HG03520 (cell line): ENCODE results near the gene P4HB.

Source experiments
- ATAC-seq: cut with Tn5 transposase; IDR thresholded peaks from one replicate; pipeline ENCODE4 v1.9.1; 2021; ENCODE audit warnings: mild to moderate bottlenecking, moderate library complexity; ENCODE audit not compliant: unreplicated experiment

P4HB gene

DNA sequence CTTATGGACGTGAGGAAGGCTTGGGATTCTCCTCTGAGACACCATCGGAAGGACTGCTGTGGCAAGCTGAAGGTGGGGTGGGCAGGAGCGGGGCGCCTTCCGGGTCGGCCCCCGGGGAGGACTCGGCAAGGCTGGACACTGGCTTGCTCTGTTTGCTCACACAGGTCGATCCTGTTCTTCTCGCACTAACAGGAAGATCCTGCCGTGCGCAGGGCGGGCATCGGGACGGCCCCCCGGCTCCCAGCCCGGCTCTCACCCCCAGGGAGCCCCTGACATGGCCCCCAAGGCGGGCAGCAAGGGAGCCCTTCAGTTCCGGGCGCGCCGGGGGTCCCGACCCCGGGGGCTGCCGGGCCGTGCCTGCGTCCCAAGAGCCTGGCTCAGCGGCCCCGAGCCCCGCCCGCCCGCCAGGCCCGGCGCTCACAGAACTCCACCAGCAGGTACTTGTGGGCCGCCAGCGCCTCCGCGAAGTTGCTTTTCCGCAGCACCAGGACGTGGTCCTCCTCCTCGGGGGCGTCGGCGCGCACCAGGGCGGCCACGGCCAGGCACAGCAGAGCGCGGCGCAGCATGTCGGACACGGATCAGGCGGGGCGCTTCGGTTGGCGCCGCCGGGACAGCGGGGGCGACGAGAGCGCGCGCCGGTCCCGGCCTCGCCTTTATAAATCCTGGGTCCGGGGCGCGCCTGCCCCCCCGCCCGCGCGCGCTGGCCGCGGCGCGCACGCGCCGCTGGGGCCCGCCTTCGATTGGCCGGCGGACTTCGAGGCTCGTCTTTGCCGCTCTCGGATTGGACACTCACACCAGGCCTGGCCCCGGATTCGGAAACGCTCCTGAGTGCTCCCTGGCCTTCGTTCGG lies at the start of gene P4HB:
Gene P4HB, minus strand, starts transcription at position 630 of the 850 bp plus-strand sequence. Its CDS starts 64 bp downstream, at position 566.
- no peak for ATAC-seq

DNA sequence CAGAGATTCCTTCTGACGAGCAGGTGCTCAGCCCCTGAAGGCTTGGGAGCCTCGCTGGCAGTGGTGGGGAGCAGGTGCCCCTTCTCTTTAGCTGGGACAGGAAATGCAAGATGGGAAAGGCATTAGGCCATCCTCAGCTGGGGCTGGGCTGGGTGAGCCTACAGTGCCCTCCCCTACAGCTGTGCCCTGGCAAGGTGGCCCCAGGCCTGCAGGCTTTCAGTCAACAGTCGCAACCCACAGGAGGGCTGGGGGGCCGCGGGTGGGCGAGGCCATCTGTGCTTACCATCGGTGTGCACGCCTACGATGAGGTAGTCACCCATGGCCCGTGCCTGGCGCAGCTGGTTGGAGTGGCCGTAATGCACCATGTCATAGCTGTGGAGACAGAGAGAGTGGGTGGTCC lies 48.9 kb upstream of the P4HB start:
- no peak for ATAC-seq

DNA sequence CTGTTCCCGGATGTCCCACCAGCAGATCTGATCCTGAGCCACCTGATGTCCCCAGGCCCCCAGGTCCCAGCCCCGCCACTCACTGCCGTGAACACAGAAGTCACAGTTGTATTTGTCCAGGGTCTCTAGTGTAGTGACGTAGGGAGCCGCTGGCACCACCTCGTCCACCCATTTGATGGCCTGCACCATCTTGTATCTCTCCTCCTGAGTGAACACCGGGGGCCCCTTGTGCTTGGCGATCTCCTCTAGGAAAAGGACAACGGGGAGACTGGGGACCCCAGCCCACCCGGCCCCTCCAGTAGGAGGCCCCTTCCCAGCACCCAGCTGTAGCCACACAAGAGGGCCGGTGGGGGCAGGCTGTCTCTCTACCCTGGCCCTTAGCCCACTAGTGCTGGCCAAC lies 48.5 kb upstream of the P4HB start:
- no peak for ATAC-seq

DNA sequence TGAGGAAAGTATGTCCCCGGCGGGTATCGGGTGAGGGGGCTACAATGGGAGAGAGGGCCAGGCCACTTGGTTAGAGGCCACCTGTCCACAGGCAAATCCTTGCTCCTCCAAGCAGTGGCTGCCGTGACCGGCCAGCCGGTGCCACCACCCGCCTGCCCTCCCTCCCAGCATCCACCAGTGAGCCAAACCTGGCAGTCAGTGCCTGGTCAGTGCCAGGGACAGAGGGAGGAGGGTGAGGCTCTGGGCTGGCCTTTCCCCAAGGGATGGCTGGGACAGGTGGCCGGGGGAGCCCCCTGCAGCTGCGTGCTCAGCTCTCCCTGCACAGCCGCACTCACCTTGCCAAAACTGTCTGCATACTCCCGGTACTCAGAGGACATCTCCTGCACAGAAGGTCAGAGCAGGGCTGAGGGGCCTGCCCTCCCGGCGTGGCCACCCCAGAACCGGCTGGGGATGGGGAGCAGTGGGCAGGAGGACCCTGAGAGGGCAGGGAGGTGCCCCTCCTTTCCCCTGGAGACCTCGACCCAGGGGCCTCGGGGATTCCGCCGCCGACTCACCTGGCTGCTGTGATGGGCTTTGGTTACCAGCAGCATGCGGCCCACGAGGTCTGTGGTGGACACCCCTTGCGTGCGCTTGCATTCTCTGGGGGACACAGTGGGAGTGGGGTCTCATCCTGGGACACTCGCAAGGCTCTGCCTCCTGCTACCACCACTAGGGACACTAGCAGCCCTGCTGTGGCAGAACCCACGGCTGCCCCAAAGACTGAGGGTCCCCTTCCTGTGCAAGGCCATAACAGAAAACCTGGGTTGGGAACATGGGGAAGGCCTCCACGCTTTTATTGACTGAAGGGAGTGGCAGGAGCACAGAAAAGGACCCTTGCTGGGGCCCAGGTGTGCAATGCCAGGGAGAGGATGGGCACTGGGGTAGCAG lies 47.1 kb upstream of the P4HB start:
- no peak for ATAC-seq

DNA sequence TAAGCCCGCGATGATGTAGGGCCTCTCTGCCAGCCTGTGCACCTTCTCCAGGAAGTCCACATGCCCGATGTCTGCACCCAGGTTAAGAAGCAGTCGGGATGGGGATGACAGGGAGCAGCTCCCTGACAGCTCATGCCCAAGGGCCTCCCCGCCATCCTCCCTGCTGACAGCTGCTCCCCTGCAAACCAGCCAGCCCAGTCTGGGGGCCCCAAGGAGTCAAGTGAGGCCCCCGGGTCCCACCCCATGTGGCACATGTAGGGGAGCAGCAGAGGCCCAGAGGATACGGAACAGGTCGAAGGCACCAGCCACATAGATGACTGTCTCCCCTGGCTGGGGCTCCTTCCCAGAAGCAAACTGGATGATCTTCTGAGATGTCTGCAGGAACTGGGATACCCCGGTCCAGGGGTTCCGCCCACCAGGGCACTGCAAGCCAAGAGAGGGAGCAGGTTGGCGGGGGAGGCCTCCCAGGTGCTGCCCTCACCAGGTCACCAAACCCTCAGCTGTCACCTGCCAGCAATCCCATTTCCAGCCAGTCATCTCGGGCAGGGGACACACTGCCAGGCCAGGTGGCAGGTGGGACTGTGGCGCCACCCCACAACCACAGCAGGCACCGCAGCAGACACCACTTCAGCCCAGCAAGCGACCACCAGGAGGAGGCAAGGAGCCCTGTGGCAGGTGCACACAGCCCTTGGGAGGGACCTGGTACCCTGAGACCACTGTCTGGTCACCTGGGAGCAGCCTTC lies 46.3 kb upstream of the P4HB start:
- ATAC-seq = no peak

DNA sequence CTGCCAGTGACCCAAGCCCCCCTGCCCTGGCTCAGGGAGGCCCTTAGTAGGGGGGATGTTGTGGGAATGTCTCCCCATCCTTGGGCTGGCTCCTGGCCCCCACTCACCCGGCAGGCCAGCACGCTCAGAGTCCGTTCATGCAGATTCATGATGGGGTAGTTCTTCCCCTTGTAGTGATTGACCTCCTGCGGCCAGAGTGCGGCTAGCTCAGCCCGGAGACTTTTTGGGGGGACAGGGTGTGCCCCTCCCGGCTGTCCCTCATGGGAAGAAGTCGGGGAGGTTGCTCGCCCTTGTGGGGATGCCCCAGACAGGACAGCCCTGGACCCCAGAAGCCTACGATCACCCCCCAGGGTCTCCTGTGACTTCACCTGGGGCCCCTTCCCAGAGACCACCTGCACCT lies 45.7 kb upstream of the P4HB start:
- ATAC-seq = no peak

DNA sequence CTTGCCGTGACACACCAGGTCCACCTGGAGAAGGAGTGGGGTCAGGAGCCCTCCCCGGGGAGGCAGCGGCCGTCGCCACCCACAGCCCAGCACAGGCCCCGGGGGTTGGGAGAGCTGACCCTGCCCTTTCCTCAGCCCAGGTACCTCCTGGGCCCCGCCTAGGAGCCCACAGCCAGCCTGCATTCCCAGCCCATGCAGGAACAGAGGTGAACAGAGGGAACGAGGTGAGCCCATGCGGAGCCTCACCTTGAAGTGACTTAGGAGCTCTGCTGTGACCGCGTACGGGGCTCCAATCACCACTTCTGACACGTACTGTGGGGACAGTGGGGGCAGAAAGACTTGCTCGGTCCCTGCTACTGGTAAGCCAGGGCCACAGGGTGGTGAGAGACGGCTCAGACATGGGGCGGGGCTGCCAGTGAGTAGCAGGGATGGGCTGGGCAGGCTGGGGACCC lies 45.1 kb upstream of the P4HB start:
- no peak for ATAC-seq

DNA sequence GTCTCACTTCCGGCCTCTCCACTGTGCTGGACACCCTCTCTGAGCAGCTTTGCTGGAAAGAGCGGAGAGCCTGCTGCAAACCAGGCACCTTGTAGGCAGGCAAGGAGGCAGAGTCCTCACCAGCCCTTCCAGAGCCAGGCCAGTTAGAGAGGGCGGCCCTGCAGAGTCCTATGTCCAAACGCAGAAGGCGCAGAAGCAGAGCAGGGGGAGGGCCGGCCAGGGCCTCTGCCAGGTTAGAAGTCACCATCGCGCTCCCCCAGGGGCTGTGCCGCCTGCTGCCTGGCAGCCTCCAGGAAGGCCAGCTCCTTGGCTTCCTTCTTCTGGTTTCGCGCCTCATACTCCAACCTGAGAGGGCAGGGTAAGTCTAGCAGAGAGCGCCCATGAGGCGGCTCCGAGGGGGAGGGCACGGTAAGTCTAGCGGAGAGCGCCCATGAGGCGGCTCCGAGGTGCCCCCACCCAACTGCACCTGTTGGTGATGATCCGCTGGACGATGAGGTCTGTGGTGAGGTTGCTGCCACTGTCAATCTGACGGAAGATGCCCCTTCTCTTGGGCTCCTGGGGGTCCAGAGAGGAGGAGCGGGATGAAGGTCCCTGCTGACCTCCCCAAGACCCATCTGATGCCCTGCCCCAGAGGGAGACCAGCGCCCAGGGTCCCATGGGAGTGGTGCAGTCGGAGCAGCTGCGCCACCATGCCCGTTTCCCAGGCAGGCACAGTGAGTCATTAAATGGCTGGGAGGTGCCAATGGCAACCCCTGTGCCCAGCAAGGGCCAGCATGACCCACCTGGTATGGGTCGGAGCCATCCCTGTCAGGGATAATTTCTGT lies 44.5 kb upstream of the P4HB start:
- no peak for ATAC-seq

DNA sequence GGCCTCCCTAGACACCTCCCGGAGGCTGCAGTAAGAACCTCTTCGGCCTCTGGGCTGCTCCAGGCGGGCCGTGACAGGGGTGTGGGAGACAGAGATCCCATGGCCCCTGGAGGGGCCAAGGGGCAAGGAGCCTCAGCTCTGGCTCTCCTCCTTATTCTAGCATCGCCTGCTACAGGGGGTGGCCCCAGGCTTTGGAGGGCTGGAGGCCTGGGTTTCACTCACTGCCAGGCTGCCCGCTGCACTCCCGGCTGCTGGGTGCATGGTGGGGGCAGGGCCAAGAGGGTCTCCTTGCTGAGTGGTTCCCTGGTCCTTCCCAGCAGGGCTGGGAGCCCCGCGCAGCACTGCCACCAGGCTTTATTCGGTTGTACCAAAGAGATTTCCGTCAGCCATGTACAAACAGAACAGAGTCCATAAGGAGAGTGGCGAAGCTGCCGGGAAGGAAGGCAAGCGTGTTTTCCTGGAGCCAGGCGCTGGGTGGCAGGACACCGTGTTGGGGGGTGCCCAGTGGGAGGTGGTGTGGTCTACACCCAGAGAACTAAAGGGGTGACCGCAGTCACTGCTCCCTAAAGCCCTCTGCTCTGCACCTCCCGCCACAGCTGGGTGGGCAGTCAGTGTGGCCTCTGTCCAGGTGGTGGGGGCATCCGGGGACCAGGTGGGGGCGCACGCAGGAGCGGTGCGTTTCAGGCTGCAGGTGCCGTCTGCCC lies 43.7 kb upstream of the P4HB start:
- no peak for ATAC-seq

DNA sequence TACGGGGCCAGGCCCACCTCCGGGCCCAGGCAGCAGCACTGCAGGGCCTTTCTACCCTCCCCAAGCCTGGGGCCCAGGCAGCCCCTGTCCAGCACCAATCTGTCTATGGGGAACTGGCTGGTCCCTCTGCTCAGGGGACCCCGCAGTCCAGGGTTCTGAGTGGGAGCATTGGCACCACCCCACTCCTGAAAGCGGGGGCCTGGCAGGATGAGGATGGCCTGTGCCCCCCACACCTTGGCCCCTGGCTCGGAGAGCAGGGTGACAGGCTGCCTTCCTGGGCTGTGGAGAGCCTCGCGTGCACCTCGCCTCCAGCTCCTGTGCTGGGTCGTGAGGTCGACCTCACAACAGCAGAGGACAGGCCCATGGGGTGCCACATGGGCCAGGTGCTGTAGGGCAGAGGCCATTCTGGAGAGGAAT lies 43.1 kb upstream of the P4HB start:
- ATAC-seq = no peak

DNA sequence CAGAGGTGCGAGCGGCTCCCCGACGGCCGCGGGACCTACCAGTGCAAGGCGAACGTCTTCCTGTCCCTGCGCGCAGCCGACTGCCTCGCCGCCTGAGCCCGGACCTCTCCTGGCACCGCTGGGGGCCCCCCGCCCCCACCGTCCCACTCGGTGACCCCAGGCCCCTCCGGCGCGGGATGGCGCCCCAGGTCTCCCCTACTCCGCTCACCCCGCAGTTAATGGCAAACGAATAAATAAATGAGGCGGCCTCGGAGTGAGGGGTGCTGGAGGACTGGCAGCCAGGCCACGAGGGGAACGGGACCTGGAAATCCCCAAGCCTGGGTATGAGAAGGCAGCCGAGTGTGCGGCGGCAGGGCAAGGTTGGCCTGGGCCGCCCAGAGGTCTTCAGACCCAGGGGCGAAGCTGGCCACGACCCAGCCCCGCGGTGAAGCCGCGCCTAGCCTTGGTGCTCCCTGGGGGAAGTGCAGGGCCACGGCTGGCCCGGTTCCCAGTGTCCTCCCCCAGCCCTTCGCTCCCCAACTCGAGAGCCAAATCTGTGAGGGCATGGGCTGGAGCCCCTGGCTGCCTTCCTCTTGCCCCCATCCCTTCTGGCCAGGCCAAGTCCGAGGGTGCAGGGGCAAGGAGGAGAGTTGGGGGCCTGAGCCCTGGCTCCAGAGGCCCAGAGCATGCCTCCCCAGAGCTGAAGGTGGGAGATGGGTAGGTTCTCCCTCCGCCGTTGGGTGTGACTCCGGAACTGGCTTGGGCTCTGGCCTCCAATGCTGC lies 42.5 kb upstream of the P4HB start:
- ATAC-seq = no peak

DNA sequence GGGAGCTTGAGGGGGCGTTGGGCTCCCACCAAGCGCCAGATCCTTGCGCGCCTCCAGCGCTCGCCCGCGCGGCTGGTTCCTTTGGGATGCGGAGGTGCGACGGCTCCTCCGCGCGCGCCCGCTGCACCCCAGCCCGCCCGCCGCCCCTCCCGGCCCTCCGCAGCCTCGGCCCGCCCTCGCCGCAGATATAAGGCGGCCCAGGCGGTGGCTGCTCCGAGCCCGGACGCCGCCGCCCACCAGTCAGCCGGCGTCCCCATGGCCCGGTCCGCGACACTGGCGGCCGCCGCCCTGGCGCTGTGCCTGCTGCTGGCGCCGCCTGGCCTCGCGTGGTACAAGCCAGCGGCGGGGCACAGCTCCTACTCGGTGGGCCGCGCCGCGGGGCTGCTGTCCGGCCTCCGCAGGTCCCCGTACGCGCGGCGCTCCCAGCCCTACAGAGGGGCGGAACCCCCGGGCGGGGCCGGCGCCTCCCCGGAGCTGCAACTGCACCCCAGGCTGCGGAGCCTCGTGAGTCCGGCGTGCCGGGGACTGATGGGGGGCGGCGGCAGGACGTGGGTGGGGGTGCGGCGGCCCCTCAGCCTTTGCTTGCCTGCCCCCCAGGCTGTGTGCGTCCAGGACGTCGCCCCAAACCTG lies 41.8 kb upstream of the P4HB start, which contains the start of gene NPB:
Gene NPB, plus strand, starts transcription at position 216 of the 630 bp plus-strand sequence. Its CDS starts 40 bp downstream, at position 256.
- ATAC-seq = no peak

DNA sequence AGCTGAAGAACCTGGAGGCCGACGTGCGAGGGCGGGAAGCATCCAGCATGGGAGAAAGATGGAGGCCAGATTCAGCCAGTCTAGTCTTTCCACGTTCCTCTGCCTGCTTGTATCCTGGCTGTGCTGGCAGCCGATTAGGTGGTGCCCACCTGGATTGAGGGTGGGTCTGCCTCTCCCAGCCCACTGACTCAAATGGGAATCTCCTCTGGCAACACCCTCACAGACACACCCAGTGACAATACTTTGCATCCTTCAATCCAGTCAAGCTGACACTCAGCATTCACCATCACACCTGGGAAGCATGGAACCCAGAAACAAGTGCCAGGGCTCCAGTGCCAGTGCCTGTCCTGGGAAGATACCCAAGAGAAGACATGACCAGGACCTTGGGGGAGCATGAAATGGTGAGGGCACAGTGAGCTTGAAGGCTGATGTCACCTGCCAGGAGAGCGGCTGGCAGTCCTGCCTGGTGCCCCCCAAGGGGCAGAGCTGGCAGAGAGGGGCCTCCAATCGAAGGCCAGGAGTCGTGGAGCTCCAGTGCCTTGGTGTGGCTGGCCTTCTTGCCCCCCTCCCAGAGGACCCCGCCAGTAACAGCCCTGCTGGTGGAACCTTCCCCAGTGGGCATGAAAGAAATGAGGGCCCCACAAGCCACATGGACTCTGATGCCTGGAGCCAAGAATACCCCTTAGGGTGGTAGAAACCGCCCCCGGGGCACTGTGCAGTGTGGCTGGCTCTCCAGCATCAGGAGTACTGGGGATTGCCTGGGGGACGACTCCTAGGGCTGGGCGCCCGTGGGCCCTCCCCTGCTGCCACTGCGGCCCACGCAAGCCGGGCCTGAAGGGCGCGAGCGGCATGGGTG lies 41.1 kb upstream of the P4HB start:
- ATAC-seq = no peak

DNA sequence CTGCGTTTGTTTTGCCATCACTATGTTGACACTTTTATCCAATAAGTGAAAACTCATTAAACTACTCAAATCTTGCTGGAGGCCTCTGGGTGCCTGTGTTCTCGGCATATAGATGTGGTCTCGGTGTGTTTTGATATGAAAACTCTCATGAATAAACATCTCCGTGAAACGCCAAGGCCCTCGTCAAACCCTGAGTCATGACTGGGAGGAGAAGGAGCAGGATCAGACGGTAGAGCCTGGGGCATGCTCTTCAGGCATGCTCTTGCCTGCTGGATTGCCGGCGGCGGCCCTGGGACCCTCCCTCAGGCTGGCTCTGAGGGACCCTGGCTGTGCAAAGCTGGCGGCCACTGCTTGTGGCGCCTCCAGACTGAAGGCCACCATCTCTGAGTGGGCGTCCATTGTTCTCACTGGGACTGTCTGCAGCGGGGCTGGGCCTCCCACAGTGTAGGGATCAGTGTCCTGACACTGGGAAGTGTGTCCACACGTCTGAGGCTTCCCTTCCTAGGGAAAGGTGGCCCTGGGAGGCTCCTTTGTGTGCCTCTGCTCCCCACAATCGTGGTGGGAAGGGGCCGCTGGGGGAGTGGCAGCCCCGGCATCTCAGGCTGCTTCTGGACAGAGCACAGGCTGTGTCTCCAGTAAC lies 40.0 kb upstream of the P4HB start:
- no peak for ATAC-seq

DNA sequence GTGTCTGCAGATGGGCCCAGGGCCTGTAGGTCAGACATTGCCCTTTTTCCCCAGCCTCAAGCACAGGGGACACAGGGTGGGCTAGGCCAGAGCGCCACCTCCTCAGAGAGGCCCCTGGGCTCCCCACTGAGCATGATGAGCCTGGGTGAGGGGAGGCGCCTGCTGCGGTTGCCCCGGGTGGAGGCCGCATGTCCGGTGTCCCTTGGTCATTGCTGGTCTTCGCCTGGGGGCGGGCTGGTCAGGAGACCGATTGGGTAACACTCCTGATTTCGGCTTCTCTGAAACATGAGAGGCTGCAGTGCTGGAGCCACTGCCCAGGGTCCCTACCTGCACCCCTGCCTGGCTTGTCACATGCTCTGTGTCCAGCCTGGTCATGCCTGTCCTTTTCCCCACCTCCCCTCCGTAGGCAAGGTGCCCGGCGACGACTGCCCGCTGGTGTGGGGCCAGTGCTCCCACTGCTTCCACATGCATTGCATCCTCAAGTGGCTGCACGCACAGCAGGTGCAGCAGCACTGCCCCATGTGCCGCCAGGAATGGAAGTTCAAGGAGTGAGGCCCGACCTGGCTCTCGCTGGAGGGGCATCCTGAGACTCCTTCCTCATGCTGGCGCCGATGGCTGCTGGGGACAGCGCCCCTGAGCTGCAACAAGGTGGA lies 39.3 kb upstream of the P4HB start:
- ATAC-seq = no peak

DNA sequence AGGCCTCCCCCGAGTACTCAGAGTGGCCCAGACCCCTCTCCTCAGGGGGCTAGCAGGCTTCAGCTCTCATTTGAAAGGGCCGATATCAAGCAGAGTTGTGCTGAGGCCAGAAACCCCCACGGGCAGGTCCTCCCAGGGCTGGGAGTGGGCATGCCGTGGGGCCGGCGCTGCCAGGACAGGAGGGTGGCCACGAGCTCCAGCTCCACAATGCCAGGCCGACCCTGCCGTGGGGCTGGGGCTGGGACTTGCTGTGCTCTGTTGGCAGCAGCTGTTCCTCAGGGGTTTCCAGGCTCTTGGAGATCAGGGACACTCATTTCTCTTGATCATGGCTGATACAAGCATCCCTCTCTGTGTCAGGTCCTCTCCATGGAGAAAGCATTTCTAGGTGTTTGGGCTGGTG lies 38.5 kb upstream of the P4HB start:
- ATAC-seq = no peak
